Bronchial smooth muscle cell (primary cell): ENCODE results near the gene CYP4F12. TPM values are rescaled to one million over a fixed set of nuclear protein-coding genes. Genes with fewer than 3 reads are reported as not detected.

Source experiments
- total RNA-seq: library from RNA; depleted of rRNA; stranded (reverse); fragments of >200 nt; gene quantifications from 2 replicates; pipeline ENCODE4 v1.2.1, GENCODE V29; 2014

Gene CYP4F12, protein sequence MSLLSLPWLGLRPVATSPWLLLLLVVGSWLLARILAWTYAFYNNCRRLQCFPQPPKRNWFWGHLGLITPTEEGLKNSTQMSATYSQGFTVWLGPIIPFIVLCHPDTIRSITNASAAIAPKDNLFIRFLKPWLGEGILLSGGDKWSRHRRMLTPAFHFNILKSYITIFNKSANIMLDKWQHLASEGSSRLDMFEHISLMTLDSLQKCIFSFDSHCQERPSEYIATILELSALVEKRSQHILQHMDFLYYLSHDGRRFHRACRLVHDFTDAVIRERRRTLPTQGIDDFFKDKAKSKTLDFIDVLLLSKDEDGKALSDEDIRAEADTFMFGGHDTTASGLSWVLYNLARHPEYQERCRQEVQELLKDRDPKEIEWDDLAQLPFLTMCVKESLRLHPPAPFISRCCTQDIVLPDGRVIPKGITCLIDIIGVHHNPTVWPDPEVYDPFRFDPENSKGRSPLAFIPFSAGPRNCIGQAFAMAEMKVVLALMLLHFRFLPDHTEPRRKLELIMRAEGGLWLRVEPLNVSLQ
- not detected in 2 replicates for total RNA-seq

DNA sequence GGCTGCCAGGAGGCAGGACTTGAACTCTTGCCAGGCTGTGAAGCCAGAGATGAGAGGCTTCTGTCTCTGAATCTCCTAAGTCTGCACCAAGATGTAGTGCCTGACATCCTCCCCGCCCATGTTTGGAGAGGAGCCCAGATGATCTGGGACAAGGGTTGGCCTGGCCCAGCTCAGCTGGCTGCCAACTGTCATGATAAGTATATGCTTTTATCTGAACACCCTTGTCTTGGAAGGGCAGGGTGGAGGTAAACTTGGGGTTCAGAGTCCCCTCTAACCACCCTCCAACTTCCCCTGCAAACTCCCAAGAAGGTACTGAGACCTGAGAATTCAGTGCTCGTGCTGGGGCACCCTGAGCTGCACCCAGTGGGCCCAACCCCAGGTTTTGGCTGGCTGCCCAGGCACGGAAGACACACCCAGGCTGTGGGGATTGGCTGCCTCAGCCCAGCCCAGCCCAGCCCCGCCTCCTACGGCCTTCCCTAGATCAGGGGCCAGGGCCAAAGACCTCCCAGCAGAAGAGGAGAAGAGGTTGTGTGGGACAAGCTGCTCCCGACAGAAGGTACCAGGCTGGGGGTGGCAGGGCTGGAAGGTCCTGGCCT, at the start of gene CYP4F12:
TSS of gene CYP4F12 (plus strand) at position 508 of the 596 bp plus-strand sequence. CDS start 443 bp downstream, outside the sequence.

GRCh38 chr19:15640294-15640903, 32.5 kb upstream of the CYP4F12 start, which contains the start of gene CYP4F3:
Gene CYP4F3, plus strand, starts transcription at chr19:15640897. Its CDS starts 519 bp downstream, at chr19:15641416.

GRCh38 chr19:15727724-15728123, 54.8 kb downstream of the CYP4F12 start, which contains the start of gene OR10H2:
Gene OR10H2, plus strand, starts transcription at chr19:15728024. Its CDS starts 20 bp downstream, at chr19:15728044.

DNA sequence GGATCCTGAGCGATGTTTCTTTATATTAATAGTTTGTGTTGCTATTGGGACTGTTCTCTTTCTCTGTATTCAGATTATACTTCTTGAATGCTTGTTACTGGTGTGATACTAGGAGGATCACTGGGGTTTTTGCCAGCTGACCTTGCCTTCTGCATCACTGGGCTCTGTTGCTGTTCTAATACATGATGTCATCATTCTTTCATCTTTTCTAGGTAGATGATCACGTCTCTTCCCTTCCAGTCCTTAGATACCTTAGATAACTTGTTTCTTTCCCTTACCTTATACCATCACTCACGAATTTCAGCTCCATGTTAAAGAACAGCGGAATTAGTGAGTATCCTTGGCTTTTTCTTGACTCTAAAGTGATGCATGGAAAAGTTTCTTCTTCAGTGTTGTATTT, 64.8 kb downstream of the CYP4F12 start, which contains the start of gene OR10H3:
TSS of gene OR10H3 (plus strand) at position 264 of the 400 bp plus-strand sequence. CDS start 3,408 bp downstream, outside the sequence.

Other genes starting within 250 kb of the CYP4F12 start
- gene WIZ, start 223.1 kb upstream of the CYP4F12 start, total RNA-seq = 3.9 and 4.7 TPM in 2 replicates
- gene RASAL3, start 208.5 kb upstream of the CYP4F12 start, total RNA-seq = under 0.01 and 0.09 TPM in 2 replicates
- gene PGLYRP2, start 193.6 kb upstream of the CYP4F12 start, total RNA-seq = not detected in 2 replicates
- gene CYP4F22, start 164.6 kb upstream of the CYP4F12 start, total RNA-seq = not detected in 2 replicates
- under 0.01 TPM in 1 of 2 replicates, not detected in the other for gene CYP4F8, start 57.9 kb upstream of the CYP4F12 start, total RNA-seq
- under 0.01 TPM in 1 of 2 replicates, not detected in the other for gene CYP4F3, start 32.2 kb upstream of the CYP4F12 start, total RNA-seq
- gene OR10H2, start 54.9 kb downstream of the CYP4F12 start, total RNA-seq = not detected in 2 replicates
- gene OR10H3, start 64.9 kb downstream of the CYP4F12 start, total RNA-seq = not detected in 2 replicates
- gene OR10H5, start 114.6 kb downstream of the CYP4F12 start, total RNA-seq = under 0.01 TPM in 1 of 2 replicates, not detected in the other
- gene OR10H1, start 142.6 kb downstream of the CYP4F12 start, total RNA-seq = not detected in 2 replicates
- gene CYP4F2, start 225.0 kb downstream of the CYP4F12 start, total RNA-seq = not detected in 2 replicates